GM12865 (cell line): ENCODE results near the gene RNF223.

Experiments
- DNase-seq: peaks from one replicate; pipeline ENCODE4 v3.0.0; 2010; ENCODE audit warnings: low read depth
- H3K4me3 ChIP-seq: 2 replicates; pipeline ENCODE4 v1.5.1; 2011; ENCODE audit warnings: mild to moderate bottlenecking, low read depth, low read length, control low read depth
- TF ChIP-seq, protein P1 (sequence below): IDR thresholded peaks from 2 replicates; pipeline ENCODE4 v1.5.1; 2011; ENCODE audit warnings: low read length, control low read depth, low read depth, inconsistent platforms; ENCODE audit not compliant: insufficient read depth; ENCODE audit errors: missing control alignments

RNF223 gene

DNA sequence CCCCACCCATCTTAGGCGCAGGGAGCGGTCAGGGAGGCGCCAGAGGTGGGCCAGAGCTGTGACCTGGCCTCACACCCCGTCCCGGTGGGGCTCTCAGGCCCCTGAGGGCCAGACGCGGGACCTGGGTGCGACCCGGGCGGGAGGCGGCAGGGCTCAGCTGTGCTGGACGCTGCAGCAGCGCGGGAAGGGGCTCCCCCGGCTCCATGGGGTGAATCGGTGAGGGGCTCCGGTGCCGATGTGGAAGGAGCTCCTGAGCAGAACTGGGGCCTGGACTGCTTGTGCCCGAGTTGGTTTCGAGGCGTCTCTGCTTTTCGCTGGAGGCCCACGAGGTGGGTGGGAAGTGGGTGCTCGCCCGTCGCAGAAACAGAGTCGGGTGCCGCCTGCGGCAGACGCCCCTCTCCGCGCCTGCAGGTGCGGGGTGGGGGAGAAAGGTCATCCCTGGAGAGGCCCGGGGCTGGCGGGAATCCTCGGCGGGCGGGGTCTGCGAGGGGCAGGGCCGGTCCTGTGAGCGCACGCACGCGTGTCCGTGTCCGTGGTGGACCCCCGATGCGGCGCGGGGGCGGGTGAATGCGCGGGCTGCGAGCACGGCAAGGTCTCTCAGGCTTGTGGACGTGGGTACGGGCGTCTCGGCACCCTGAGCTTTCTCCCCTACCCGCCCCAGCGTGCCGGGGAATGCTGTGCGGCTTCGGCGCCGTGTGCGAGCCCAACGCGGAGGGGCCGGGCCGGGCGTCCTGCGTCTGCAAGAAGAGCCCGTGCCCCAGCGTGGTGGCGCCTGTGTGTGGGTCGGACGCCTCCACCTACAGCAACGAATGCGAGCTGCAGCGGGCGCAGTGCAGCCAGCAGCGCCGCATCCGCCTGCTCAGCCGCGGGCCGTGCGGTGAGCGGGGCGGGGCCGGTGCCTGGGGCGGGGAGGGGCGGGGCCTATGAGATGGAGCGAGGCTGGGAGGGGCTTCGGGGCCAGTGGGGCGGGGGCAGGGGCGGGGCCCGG lies 33.8 kb downstream of the RNF223 start:
- H3K4me3 ChIP-seq, result peak overlapping the region; percentile 31
- DNase-seq, result peak; percentile 86
- TF ChIP-seq, protein P1, sequence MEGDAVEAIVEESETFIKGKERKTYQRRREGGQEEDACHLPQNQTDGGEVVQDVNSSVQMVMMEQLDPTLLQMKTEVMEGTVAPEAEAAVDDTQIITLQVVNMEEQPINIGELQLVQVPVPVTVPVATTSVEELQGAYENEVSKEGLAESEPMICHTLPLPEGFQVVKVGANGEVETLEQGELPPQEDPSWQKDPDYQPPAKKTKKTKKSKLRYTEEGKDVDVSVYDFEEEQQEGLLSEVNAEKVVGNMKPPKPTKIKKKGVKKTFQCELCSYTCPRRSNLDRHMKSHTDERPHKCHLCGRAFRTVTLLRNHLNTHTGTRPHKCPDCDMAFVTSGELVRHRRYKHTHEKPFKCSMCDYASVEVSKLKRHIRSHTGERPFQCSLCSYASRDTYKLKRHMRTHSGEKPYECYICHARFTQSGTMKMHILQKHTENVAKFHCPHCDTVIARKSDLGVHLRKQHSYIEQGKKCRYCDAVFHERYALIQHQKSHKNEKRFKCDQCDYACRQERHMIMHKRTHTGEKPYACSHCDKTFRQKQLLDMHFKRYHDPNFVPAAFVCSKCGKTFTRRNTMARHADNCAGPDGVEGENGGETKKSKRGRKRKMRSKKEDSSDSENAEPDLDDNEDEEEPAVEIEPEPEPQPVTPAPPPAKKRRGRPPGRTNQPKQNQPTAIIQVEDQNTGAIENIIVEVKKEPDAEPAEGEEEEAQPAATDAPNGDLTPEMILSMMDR, result no peak

GRCh38 chr1:1039145-1039910 lies 34.8 kb downstream of the RNF223 start:
- peak overlapping the region; percentile 27 for H3K4me3 ChIP-seq
- TF ChIP-seq, protein P1, result no peak
- no peak for DNase-seq

GRCh38 chr1:1038694-1039093 lies 35.4 kb downstream of the RNF223 start:
- H3K4me3 ChIP-seq, result no peak overlapping the region; the same call in 1 of the 2 replicates
- TF ChIP-seq, protein P1, result no peak
- peak; percentile 74 for DNase-seq

DNA sequence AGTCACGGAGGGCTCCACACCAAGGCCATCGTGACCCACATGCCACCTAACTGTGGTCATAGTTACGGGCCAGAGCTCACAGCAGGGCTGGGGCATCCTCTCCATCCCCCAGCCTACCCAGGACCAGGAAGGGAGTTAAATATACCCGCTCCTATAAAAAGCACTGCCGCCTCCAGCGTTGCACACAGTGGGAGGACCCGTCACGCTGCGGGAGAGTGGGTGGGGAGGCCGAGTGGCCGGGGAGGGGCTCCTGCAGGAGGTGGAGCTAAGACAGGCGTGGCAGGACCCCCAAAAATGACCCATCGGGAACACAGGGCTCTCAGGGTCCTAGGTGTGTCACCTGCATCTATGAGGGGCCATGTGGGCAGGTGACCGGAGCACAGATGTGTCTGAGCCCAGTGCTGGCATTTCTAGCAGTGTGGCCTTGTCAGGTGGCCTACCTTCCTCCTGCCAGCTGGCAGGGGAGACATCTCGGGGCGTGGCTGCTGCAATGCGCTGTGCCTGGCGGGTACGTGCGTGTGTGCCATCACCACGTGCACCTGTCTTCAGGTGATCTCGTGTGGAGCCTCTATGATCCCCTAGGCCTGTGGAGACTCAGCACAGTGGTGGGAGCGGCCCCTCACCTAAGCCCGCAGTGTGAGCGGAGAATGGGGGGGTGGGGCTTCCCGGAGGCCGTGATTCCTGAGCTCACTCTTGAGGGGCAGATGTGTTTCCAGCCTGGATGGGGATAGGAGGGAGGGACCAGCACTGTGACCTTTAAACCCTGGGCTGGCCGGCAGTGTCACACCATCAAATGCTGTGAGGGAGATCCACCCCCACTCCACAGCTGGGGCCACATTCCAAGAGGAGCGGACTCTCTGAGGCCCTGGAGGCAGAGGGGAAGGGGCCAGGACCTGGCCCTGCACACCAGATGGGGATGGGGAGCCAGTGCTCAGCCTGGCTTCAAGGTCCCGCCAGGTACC lies 36.5 kb downstream of the RNF223 start:
- no peak for DNase-seq
- H3K4me3 ChIP-seq, result no peak overlapping the region
- TF ChIP-seq, protein P1, result no peak

DNA sequence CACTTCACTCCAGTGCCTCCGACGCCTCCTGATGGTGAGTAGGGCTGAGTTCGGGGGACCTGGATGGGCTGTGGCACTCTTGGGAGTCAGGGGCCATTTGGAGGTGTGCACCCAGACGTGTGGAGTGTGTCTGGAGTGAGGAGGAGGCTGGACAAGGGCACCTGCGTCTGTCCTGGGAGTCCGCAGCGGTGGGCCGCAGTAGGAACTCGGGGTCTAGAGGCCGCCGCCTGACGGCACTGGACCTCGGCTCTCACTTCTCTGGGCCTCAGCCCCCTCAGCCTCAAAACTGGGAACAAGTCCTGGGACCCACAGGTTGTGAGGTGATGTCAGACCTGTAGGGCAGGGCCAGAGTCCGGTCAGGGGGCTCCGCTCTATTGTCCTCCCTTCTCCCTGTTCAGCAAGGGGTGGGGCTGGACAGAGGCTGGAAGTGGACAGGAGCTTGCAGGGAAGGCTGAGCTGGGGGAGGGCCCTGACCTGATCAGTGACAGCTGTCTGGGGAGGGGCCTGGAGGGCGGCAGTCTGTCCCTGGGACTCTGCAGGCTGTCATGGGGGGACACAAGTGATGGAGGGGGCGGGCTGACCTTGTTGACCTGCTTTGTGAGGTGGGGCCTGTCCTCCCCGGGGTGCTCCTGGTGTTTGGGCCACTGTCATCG lies 38.7 kb downstream of the RNF223 start:
- DNase-seq, result no peak
- no peak overlapping the region for H3K4me3 ChIP-seq
- TF ChIP-seq, protein P1, result no peak

DNA sequence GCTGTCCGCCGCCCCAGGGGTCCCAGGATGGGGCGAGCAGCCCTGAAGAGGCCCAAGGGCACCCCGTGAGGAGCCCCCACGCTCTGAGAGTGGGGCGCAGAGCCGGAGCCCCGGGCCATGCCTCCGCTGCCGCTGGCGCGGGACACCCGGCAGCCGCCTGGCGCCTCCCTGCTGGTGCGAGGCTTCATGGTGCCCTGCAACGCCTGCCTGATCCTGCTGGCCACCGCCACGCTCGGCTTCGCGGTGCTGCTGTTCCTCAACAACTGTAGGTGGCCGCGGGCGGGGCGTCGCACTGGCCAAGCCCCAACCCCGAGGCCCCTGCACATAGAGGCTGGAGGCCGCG lies 39.7 kb downstream of the RNF223 start:
- no peak overlapping the region for H3K4me3 ChIP-seq
- TF ChIP-seq, protein P1, result no peak
- no peak for DNase-seq
